Peyer's patch (tissue), 4 donors: Measurements from ENCODE around the gene SH3RF1.

Experiments
- POLR2A ChIP-seq, 2 donors: fragments of 450-650 bp; IDR thresholded peaks; one replicate each; pipeline ENCODE4 v1.5.1; 2017; ENCODE audit warnings: antibody characterized with exemption in 2 of 2, mild to moderate bottlenecking in 2 of 2, moderate library complexity in 2 of 2
- TF ChIP-seq, protein P1 (sequence below), 6 experiments: fragments of 450-650 bp in 4 of 6; fragments of 200-600 bp in 2 of 6; sonication (generic) in 1 of 6; IDR thresholded peaks; one replicate each; pipeline ENCODE4 v1.5.1; 2017 to 2019; ENCODE audit warnings: antibody characterized with exemption in 6 of 6, mild to moderate bottlenecking in 3 of 6, moderate library complexity in 1 of 6

DNA sequence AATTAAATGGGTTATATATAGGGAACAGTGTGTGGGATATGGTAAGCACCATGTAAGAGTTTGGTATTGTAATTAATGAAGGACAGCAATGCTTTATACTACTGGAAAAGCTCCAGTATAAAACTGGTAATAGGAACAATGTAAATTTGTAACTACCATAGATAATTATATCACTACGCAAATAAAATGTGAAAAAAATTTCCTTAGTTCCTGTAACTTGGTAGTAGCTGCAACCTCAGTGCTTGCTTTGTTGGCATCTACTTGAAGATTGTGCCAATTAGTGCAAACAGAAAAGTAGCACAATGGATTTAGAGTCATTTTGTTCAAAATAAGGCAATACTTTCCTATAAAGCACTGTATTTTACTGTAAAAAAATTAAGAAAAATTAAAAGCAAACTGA lies 34.4 kb upstream of the SH3RF1 start:
- TF ChIP-seq, protein P1, sequence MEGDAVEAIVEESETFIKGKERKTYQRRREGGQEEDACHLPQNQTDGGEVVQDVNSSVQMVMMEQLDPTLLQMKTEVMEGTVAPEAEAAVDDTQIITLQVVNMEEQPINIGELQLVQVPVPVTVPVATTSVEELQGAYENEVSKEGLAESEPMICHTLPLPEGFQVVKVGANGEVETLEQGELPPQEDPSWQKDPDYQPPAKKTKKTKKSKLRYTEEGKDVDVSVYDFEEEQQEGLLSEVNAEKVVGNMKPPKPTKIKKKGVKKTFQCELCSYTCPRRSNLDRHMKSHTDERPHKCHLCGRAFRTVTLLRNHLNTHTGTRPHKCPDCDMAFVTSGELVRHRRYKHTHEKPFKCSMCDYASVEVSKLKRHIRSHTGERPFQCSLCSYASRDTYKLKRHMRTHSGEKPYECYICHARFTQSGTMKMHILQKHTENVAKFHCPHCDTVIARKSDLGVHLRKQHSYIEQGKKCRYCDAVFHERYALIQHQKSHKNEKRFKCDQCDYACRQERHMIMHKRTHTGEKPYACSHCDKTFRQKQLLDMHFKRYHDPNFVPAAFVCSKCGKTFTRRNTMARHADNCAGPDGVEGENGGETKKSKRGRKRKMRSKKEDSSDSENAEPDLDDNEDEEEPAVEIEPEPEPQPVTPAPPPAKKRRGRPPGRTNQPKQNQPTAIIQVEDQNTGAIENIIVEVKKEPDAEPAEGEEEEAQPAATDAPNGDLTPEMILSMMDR (IDR thresholded peaks at IDR 0.05) = no peak
- TF ChIP-seq POLR2A (IDR thresholded peaks at IDR 0.05) = no peak
